KOPT-K1 (cell line): ENCODE measurements around the gene IGSF5.
"Not testable (repeated sequence)": the region's sequence is repeated elsewhere in the genome, so short reads cannot be mapped to it uniquely, and the experiment has no call there.

Experiments
- H3K27ac ChIP-seq: fragments of 200-600 bp; sonication (generic); 2 replicates; pipeline ENCODE4 v1.5.1; 2016; ENCODE audit warnings: antibody characterized with exemption, mild to moderate bottlenecking, low read depth, low read length; ENCODE audit not compliant: poor library complexity, severe bottlenecking
- H3K36me3 ChIP-seq: fragments of 200-600 bp; sonication (generic); 2 replicates; pipeline ENCODE4 v1.5.1; 2017; ENCODE audit warnings: antibody characterized with exemption, mild to moderate bottlenecking, low read length, moderate library complexity; ENCODE audit not compliant: insufficient read depth
- H3K9me3 ChIP-seq: fragments of 200-600 bp; sonication (generic); 2 replicates; pipeline ENCODE4 v1.5.1; 2017; ENCODE audit warnings: antibody characterized with exemption, low read length, mild to moderate bottlenecking; ENCODE audit not compliant: insufficient read depth, poor library complexity, severe bottlenecking

IGSF5 gene

DNA sequence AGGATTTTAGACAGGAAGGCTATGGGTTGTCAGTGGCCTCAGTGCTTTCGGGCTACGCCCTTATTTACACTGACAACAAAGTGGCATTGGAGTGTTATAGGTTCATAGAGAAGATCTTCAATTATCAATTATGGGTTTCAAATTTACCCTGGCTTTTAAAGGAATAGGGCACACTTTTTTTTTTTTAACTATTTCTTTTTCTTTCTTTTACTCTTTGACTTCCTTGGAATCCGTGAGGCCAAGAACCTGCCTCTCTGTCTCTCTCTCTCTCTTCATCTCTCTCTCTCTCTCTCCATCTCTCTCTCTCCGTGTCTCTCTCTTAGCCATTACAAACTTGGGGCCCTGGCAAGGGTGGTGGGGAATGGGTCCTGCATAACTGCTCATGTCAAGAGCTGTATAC, at the start of gene IGSF5:
Gene IGSF5, plus strand, starts transcription at position 301 of the 400 bp plus-strand sequence. CDS start 327 bp downstream, outside the sequence.
- H3K36me3 ChIP-seq, H3K9me3 ChIP-seq, H3K27ac ChIP-seq: not testable (repeated sequence)

DNA sequence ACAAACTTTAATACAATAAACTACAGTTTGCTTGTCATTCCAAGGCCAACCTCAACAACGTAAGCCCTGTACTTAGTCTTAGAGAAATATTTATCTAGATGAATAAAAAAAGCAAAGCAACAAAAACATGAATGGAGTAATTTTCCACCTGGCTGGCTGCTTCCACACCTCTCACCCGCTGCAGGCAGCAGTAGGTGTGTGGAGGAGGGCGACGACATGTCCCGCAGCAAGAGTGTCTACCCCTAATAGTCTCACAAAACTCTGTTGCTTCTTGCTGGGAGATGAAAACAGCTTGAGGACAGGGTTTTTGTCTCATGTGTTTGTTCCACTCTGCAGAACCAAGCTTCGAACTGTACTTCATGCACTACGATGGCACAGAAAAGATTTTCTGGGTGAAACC, 48.8 kb upstream of the IGSF5 start:
- Histone ChIP-seq H3K9me3 (no peaks in the 10 kb centered on the region), H3K36me3 (no peaks in the 10 kb centered on the region), H3K27ac (no peak overlapping the region)

DNA sequence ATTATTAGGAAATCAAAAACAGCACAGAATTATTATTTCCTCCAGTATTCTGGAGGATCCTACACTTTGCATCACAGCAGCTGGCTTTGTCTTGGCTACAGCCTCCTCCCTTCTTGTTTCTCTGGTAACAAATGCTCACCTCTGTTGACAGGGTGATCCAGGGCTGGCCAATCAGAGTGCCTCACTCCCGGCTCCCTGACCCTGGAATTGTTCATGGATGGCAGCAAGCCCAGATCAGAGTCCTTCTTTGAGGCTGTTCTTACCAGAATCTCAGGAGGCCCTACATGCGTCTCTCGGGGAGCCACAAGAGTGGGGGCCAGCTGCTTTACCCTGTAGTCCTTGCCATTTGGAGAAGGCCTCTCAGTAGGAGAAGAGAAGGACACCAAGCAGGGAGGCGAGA, 48.4 kb upstream of the IGSF5 start:
- Histone ChIP-seq H3K27ac (no peak overlapping the region), H3K36me3 (no peaks in the 10 kb centered on the region), H3K9me3 (no peaks in the 10 kb centered on the region)

DNA sequence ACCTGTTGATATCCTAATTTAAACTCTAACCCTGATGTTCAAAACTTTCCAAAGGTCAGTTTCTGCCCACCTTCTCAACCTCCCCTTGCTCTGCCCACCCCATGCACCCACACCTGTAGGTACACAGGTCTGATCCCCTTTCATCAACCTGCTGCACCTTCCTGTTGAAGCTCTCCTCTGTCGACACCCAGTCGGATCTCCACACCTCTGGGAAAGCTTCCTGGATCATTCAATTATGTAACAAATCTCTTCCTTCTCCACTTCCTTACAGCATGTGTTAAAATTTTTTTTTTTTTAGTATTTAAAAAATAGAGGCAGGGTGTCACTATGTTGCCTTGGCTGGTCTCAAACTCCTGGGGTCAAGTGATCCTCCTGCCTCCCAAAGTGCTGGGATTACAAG, 44.7 kb upstream of the IGSF5 start:
- H3K27ac ChIP-seq, result no peak overlapping the region

DNA sequence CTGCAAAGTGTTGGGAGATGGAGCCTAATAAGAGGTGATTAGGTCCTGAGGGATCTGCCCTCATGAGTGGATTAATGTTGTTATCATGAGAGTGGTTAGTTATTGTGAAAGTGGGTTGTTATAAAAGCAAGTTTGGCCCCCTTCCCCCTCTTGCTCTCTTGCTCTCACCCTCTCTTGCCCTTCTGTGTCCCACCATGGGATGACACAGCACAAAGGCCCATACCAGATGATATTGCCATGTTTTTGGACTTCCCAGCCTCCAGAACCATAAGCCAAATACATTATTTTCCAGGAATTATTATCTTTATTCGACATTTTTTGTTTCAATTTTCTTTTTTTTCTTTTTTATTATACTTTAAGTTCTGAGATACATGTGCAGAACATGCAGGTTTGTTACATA, 41.4 kb upstream of the IGSF5 start:
- Histone ChIP-seq H3K9me3 (no peaks in the 10 kb centered on the region), H3K27ac (no peak overlapping the region), H3K36me3 (no peaks in the 10 kb centered on the region)

More for the DNA sequence above, 44.7 kb upstream of the IGSF5 start:
- Histone ChIP-seq H3K36me3 (no peaks in the 10 kb centered on the region), H3K9me3 (no peaks in the 10 kb centered on the region)

DNA sequence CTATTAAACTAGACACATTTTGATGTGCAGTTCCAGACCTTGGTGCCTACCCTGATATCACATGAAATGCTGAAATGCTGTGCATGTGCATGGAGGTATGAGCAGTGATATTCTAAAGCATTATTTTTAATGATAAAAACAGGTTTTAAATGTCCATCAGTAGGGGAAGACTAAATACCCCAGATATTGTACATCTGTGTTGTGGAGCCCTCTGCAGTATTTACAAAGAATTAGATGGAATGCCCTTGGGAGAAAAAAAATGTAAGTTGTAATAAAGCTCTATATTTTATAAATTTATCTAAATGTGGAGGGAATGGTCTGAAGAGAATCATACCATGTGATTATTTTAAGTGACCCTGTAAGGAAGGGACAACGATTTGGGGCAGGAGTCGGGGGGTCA, 39.1 kb upstream of the IGSF5 start:
- Histone ChIP-seq H3K36me3 (no peaks in the 10 kb centered on the region), H3K9me3 (no peaks in the 10 kb centered on the region), H3K27ac (no peak overlapping the region)

DNA sequence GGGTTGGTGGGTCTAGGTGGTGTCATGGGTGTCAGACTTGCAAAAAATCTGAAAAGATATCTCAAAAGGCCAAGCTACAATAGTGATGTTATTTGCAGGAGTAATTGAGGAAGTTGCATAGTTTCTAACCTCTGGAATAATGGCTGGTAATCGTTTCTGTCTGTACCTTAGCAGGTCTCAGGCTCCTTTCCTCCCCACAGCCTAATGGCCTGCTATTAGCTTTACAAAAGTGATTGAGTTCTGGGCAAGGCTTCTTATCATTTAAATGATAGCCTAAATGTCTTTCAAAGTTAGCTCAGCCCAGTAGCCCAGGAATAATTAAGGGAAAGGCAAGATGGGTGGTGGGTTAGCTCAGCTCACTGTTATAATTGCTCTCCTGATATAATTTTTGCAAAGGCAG, 37.7 kb upstream of the IGSF5 start:
- Histone ChIP-seq H3K27ac (no peak overlapping the region), H3K36me3 (no peaks in the 10 kb centered on the region), H3K9me3 (no peaks in the 10 kb centered on the region)

DNA sequence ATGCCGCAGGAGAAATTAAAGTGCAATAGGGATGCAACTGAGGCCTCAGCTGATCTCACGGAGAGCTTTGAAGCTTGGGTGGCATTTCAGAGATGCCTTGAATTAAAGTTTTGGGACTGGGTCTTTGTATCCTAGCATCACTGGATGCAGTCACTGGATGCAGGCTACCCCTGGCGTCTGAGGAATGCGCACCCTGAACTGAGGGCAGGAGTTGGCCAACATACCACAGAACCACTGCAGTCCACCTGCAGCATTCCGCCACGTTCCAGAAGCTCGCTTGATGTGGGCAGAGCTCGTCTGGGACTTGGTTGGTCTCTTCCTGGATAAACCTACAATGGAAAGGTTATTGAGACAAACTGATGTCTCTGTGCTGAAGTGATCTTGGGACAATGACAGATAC, 34.1 kb upstream of the IGSF5 start:
- Histone ChIP-seq H3K27ac (no peak overlapping the region), H3K9me3 (no peaks in the 10 kb centered on the region), H3K36me3 (no peaks in the 10 kb centered on the region)

DNA sequence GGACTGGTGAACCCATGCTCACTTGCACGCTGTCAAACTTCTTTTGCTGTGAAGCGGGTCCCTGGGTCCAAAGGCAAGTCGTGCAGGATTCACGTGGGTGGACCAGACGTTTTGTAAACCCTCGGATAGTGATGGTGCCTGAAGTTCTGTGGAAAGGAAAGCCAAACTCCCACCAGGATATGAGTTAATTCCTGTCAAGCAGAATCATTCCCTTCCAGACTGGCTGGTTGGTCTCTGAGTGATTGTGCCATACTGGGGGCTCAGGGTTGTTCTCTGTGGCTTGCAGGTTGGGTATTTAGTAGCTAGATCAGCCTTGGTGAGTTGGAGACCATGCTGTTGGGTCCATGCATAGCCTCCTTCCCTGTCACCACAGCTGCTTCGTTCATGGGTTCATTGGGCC, 32.7 kb upstream of the IGSF5 start:
- Histone ChIP-seq H3K36me3 (no peaks in the 10 kb centered on the region), H3K9me3 (no peaks in the 10 kb centered on the region), H3K27ac (no peak overlapping the region)

DNA sequence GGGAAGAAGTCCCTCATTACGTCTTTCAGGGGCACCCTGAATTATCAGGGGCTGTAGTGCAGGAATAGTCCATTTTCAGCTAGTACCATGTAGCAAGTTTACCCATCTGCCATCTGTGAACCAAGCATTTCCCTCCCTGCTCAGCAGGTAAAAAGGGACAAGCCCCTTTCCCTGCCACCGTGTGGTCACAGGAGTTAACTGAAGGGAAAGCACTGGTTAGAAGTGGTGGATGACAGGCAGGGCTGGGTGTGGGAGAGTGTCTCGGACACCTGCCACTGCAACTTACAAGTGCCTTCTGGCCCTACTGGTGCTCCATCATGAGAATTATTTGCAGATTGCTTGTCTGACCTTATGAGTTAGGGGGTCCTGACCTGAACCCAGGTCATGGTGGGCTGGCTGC, 32.0 kb upstream of the IGSF5 start:
- Histone ChIP-seq H3K9me3 (no peaks in the 10 kb centered on the region), H3K36me3 (no peaks in the 10 kb centered on the region), H3K27ac (no peak overlapping the region)

DNA sequence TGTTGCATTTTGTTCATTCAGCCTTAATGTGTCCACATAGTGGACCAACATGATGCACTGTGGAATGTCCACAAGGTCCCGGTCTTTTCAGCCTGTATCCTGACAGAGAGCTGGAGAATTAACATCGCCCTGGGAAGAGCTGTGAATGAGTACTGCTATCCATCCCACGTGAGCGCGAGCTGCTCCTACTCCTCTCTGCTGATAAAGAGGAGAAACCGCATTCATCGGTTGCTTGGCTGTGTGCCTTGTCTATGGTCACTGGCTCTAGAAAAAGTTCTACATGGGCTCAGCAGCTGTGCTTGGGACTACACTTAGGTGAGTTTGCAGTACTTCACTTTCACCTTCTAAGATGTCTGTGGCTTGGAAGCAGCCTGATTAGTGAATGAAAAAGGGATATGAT, 31.1 kb upstream of the IGSF5 start:
- Histone ChIP-seq H3K36me3 (no peaks in the 10 kb centered on the region), H3K27ac (no peak overlapping the region), H3K9me3 (no peaks in the 10 kb centered on the region)

DNA sequence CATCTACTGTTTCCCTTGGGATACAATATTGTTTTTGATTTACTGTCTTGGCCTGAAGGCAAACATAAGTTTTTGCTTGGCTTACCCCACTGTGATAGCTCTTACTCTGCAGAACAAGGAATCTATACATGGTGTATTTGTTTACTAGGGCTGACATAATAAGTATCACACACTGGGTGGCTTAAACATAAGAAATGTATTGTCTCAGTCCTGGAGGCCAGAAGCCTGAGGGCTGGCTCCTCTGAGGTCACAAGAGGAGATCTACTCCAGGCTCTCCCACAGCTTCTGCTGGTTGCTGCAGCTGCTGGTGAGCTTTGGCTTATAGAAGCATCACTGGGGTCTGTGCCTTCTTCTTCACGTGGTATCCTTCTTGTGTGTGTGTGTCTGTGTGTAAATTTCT, 30.7 kb upstream of the IGSF5 start:
- Histone ChIP-seq H3K36me3 (no peaks in the 10 kb centered on the region), H3K9me3 (no peaks in the 10 kb centered on the region), H3K27ac (no peak overlapping the region)

DNA sequence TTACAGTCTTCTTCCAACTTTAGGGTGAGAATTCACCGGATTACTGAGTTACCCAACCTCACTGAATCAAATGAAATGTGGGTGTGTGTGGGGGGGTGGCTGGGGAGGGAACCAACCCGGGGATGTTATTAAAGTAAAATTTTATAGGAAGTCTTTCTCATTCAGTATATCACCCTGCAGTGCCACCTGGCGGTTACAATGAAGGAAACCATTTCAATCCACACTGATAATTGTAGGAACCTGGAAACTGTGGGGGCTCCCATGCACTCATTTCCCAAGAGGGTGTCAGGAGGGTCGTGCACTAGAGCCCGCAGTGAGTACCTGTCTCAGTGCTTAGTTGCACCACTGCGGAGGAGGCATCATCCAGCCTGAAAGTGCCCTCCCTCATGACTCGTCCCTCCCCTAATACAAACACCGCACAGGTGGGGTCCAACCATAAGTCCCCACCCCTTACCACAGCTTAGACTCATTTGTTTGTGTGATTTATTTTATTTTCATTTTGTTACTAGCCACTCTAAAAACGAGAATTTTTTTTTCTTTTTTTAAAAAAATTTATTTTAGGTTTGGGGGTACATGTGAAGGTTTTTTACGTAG, 29.1 kb upstream of the IGSF5 start:
- H3K9me3 ChIP-seq, result no peaks in the 10 kb centered on the region
- no peak overlapping the region for H3K27ac ChIP-seq
- no peaks in the 10 kb centered on the region for H3K36me3 ChIP-seq

DNA sequence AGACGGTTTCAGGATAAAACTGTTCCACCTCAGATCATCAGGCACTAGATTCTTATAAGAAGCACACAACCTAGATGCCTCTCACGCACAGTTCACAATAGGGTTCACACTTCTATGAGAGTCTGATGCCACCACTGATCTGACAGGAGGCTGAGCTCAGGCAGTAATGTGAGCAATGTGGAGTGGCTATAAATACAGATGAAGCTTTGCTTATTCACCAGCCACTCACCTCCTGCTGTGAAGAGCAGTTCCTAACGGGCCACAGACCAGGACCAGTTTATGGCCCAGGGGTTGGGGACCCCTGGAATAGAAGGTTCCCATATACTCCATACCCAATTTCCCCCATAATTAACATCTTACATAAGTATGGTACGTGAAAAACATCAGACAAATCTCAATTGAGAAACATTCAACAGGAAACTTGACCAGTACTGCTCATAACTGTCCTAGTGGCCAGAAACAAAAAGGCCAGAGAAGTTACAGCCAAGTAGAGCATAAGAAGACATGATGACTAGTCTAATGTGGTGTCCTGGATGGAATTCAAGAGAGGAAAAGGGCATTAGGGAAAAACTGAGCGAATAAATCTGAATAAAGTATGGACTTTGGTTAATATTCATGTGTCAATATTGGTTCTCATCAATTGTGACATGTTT, 24.7 kb upstream of the IGSF5 start:
- Histone ChIP-seq H3K27ac (no peak overlapping the region), H3K9me3 (peaks cover 9% of the 10 kb centered on the region), H3K36me3 (no peaks in the 10 kb centered on the region)

DNA sequence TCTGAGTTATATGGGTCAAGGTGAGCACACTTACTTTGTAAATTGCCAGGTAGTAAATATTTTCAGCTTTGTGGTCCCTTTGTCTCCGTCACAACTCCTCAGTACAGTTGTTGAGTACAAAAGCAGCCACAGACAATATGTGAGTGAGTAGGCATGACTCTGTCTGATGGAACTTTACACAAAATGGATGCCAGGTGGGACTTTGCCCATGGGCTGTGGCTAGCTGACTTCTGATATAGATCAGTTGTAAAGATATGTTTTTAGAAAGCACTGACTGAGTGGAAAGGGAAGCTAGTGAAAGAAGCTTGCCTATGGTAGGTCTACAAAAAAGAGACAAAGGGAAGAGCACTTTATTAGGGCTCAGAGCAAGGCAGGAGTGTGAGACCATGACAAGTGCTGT, 23.1 kb upstream of the IGSF5 start:
- no peaks in the 10 kb centered on the region for H3K36me3 ChIP-seq
- no peak overlapping the region for H3K27ac ChIP-seq
- peaks cover 9% of the 10 kb centered on the region for H3K9me3 ChIP-seq

DNA sequence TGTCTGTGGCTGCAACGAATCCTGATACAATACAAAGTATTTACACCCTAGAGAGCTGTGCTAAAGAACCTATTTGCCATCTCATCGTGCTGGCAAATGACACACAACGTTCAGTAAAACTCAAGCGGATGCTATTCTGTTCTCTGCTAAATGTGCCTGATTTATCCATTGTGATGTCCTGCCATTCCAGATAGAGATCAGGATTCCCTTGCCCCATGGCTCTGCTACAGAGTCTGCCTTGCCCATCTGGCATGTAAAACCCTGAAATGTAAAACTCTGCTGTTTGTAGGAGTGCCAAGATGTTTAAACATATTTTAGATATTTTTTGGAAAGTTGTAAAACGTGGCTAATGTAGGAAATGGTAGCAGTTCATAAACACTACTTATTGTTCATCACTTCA, 20.0 kb upstream of the IGSF5 start:
- no peak overlapping the region for H3K27ac ChIP-seq
- no peaks in the 10 kb centered on the region for H3K36me3 ChIP-seq
- H3K9me3 ChIP-seq, result peaks cover 9% of the 10 kb centered on the region
